Upper lobe of right lung (tissue), 1 donor: ENCODE data around the gene URB1. TPM values are rescaled to one million over a fixed set of nuclear protein-coding genes. Genes with fewer than 3 reads are reported as not detected.
A peak's percentile ranks its signal among the peaks of the same experiment; 100 is the strongest.

Experiments
- ATAC-seq: fragments of 200-7000 bp; cut with Tn5 transposase; one replicate; pipeline ENCODE4 v1.9.1; 2020; ENCODE audit warnings: mild to moderate bottlenecking, moderate library complexity
- DNase-seq: peaks from one replicate; pipeline ENCODE4 v3.0.0-alpha.2; 2020
- H3K27ac ChIP-seq: fragments of 200-600 bp; one replicate; pipeline ENCODE4 v1.8.0; 2022
- H3K27me3 ChIP-seq: fragments of 200-600 bp; one replicate; pipeline ENCODE4 v1.8.0; 2022; ENCODE audit warnings: mild to moderate bottlenecking
- H3K36me3 ChIP-seq: fragments of 200-600 bp; one replicate; pipeline ENCODE4 v1.8.0; 2022
- H3K4me1 ChIP-seq: fragments of 200-600 bp; one replicate; pipeline ENCODE4 v1.8.0; 2022
- H3K4me3 ChIP-seq: fragments of 200-600 bp; one replicate; pipeline ENCODE4 v1.8.0; 2022; ENCODE audit warnings: mild to moderate bottlenecking
- H3K9me3 ChIP-seq: fragments of 200-600 bp; one replicate; pipeline ENCODE4 v1.8.0; 2022
- intact Hi-C: fragments of 100-400 bp; cut with DNase I; formaldehyde crosslinking; loops from one replicate; pipeline ENCODE4 v1.11.0; 2022
- total RNA-seq: library from RNA; stranded (reverse); fragmentation: NEBNext Ultra II Directional; extraction: Animal tissue kit (Norgen Biotek cat#: 25700); gene quantifications from one replicate; pipeline ENCODE4 v1.2.1, GENCODE V29; 2021
- TF ChIP-seq, protein P1 (sequence below): fragments of 200-600 bp; IDR thresholded peaks from one replicate; pipeline ENCODE4 v1.8.0; 2022; ENCODE audit warnings: antibody characterized with exemption
- donor health status: DM: no; HTN: yes; CAD: no; lungs with severe emphysema.

The URB1 gene
- total RNA-seq, 1 donor from 2014 or later: 14.3 TPM

GRCh38 chr21:32346951-32347350 is 45.9 kb downstream of the URB1 start:
- no peaks in the 10 kb centered on the region for H3K9me3 ChIP-seq
- intact Hi-C loops: no loop called here
- ATAC-seq (no peak), DNase-seq (no peak)
- TF ChIP-seq, protein P1, sequence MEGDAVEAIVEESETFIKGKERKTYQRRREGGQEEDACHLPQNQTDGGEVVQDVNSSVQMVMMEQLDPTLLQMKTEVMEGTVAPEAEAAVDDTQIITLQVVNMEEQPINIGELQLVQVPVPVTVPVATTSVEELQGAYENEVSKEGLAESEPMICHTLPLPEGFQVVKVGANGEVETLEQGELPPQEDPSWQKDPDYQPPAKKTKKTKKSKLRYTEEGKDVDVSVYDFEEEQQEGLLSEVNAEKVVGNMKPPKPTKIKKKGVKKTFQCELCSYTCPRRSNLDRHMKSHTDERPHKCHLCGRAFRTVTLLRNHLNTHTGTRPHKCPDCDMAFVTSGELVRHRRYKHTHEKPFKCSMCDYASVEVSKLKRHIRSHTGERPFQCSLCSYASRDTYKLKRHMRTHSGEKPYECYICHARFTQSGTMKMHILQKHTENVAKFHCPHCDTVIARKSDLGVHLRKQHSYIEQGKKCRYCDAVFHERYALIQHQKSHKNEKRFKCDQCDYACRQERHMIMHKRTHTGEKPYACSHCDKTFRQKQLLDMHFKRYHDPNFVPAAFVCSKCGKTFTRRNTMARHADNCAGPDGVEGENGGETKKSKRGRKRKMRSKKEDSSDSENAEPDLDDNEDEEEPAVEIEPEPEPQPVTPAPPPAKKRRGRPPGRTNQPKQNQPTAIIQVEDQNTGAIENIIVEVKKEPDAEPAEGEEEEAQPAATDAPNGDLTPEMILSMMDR: no peak
- H3K4me1 ChIP-seq: no peaks in the 10 kb centered on the region
- H3K27me3 ChIP-seq: no peaks in the 10 kb centered on the region
- no peak overlapping the region for H3K4me3 ChIP-seq
- no peak overlapping the region for H3K27ac ChIP-seq
- peaks cover 97% of the 10 kb centered on the region for H3K36me3 ChIP-seq

DNA sequence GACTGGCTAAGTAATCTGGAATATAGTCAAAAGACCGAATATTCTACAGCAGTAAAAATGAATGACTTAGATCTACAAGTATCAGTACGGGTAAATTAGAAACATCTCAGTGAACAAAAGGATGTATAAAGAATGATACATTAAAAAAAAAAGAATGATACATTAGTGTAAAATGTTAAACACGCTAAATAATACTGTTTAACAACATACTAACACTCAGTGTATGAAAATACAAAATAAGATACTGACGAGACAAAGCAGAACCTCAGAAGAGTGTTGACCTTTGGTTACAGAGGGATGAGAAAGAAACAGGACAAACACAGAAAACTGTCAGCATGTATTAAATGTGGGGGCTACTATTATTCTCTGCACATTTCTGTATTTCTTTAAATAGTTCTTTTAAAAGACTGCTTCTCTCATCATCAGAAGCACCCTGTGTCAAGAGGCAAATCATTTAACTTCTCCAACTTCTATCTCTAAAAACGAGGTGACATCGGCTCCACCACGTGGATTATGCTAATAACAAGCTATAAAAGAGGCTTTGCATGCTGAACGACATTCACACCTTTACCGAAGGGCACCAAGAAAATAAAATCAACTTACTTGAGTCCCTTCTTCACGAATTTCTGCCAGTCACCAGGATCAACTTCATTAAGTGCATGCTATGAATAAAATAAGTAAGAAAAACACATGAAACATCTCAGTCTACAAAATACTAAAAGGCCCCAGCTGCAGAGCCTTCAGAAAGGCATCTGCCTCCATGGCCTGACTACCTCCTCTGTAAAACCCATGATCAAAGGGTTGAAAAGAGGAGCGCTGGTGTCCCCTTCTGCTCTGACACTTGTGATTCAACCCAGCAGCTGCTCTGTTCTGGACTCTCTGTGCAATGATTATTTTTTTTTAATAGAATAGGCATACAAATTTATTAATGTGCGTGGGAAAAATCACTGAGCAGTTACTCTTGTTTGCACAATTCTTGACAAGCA is 51.7 kb downstream of the URB1 start:
- no peak overlapping the region for H3K4me3 ChIP-seq
- H3K36me3 ChIP-seq: peaks cover 84% of the 10 kb centered on the region
- intact Hi-C loops: no loop called here
- no peaks in the 10 kb centered on the region for H3K27me3 ChIP-seq
- TF ChIP-seq, protein P1: no peak
- no peaks in the 10 kb centered on the region for H3K9me3 ChIP-seq
- no peaks in the 10 kb centered on the region for H3K4me1 ChIP-seq
- ATAC-seq (no peak), DNase-seq (no peak)
- H3K27ac ChIP-seq: no peak overlapping the region

DNA sequence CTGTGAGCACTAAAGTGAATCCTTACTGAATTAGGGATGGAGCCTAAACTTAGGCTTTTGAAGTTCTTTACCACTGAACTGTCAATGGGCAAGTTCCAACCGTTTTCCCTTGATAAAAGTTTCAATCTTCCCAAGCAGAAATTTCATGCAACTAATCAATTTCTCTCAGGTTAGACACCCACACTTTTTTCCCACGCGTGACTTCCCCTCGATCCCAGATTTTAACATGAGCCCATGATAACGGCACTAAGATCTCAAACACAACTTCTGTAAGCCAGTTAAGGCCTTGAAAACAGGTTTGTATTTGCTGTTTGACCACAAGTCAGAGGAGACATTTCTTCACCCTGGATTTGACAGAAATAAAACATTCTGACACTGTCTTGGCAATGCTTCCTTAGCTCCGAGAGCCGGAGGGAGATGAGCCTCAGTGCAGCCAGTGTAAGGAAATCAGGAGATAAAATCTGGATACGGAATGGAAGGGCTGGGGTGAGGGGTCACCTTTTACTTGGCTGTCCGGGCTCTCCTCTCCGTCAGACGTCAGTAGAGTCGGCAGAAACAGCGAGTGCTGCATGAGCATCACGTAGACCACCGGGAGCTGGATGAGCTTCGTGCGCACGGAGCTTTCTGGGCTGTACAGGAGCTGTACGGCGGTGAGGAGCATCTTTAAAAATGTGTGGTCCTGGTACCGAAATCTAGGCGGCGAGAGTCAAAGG is 54.4 kb downstream of the URB1 start:
- Histone ChIP-seq H3K4me3 (no peak overlapping the region), H3K27ac (no peak overlapping the region), H3K4me1 (no peaks in the 10 kb centered on the region), H3K9me3 (no peaks in the 10 kb centered on the region), H3K36me3 (peaks cover 84% of the 10 kb centered on the region), H3K27me3 (no peaks in the 10 kb centered on the region)
- intact Hi-C loops: no loop called here
- ATAC-seq (no peak), DNase-seq (no peak)
- TF ChIP-seq, protein P1: no peak

DNA sequence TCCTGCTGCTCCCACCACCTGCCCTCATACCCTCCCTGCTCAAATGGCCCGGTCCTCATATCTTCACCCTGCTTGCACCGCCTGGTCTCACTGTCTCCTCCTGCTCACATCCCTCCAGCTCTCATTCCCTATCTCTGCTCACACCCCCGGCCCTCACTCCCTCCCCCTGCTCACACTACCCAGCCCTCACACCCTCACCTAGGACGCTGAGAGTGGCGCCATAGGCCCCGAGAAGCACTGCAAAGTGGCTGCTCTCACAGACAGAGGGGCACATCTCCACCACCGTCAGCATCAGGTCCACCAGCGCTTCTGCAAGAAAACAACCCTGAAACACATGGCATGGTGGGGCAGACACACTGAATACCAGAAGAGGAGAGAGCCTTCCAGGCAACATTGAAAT is 55.6 kb downstream of the URB1 start:
- no peaks in the 10 kb centered on the region for H3K4me1 ChIP-seq
- no peak overlapping the region for H3K27ac ChIP-seq
- intact Hi-C loops: no loop called here
- H3K27me3 ChIP-seq: no peaks in the 10 kb centered on the region
- DNase-seq (no peak), ATAC-seq (peak; percentile 18)
- H3K36me3 ChIP-seq: peaks cover 84% of the 10 kb centered on the region
- no peak overlapping the region for H3K4me3 ChIP-seq
- TF ChIP-seq, protein P1: no peak
- no peaks in the 10 kb centered on the region for H3K9me3 ChIP-seq

GRCh38 chr21:32336711-32337110 is 56.1 kb downstream of the URB1 start:
- Histone ChIP-seq H3K4me3 (no peak overlapping the region), H3K27ac (no peak overlapping the region), H3K36me3 (peaks cover 85% of the 10 kb centered on the region), H3K4me1 (no peaks in the 10 kb centered on the region), H3K9me3 (no peaks in the 10 kb centered on the region), H3K27me3 (no peaks in the 10 kb centered on the region)
- DNase-seq (no peak), ATAC-seq (no peak)
- TF ChIP-seq, protein P1: no peak
- intact Hi-C loops: no loop called here
